Measurements from ENCODE around the gene NR2F6. TPM values are rescaled to one million over a fixed set of nuclear protein-coding genes. Genes with fewer than 3 reads are reported as not detected.

NR2F6 gene
- total RNA-seq, 1 donor from 2014 or later: 70.9 TPM

- DNase-seq (ENCODE audit: extremely low spot score, unreplicated experiment): no peak
- Mint-ChIP-seq H3K27me3 (no peaks in the 10 kb centered on the region), H3K9me3 (no peaks in the 10 kb centered on the region), H3K36me3 (no peaks in the 10 kb centered on the region), H3K4me1 (ENCODE audit: unreplicated experiment) (peaks cover 46% of the 10 kb centered on the region), H3K4me3 (peak overlapping the region; percentile 94), H3K27ac (peak overlapping the region; percentile 92)
- no peak for TF ChIP-seq CTCF (conservative IDR thresholded peaks at IDR 0.05)
Measured at GRCh38 chr19:17244618-17245534, 843 bp downstream of the NR2F6 start.

- no peak for DNase-seq (ENCODE audit: extremely low spot score, unreplicated experiment)
- TF ChIP-seq CTCF (conservative IDR thresholded peaks at IDR 0.05): no peak
- Mint-ChIP-seq H3K27ac (peak overlapping the region; percentile 92), H3K4me3 (peak overlapping the region; percentile 94), H3K36me3 (no peaks in the 10 kb centered on the region), H3K4me1 (ENCODE audit: unreplicated experiment) (peaks cover 46% of the 10 kb centered on the region), H3K27me3 (no peaks in the 10 kb centered on the region), H3K9me3 (no peaks in the 10 kb centered on the region)
Measured at GRCh38 chr19:17243830-17244617, 1.7 kb downstream of the NR2F6 start.

- TF ChIP-seq CTCF (conservative IDR thresholded peaks at IDR 0.05): no peak
- Mint-ChIP-seq H3K4me1 (ENCODE audit: unreplicated experiment) (peaks cover 39% of the 10 kb centered on the region), H3K36me3 (peaks cover 1% of the 10 kb centered on the region), H3K27me3 (no peaks in the 10 kb centered on the region), H3K9me3 (no peaks in the 10 kb centered on the region), H3K4me3 (peak overlapping the region; percentile 94), H3K27ac (peak overlapping the region; percentile 92)
- DNase-seq (ENCODE audit: extremely low spot score, unreplicated experiment): no peak
Measured at GRCh38 chr19:17243211-17243829, 2.4 kb downstream of the NR2F6 start.

- no peaks in the 10 kb centered on the region for H3K9me3 Mint-ChIP-seq
- H3K4me3 Mint-ChIP-seq: peak overlapping the region; percentile 94
- TF ChIP-seq CTCF (conservative IDR thresholded peaks at IDR 0.05): no peak
- no peaks in the 10 kb centered on the region for H3K27me3 Mint-ChIP-seq
- DNase-seq (ENCODE audit: extremely low spot score, unreplicated experiment): no peak
- peaks cover 34% of the 10 kb centered on the region for H3K4me1 Mint-ChIP-seq (ENCODE audit: unreplicated experiment)
- H3K27ac Mint-ChIP-seq: peak overlapping the region; percentile 88
- H3K36me3 Mint-ChIP-seq: peaks cover 8% of the 10 kb centered on the region
Measured at GRCh38 chr19:17242431-17243208, 3.1 kb downstream of the NR2F6 start.
